ENCODE data around the gene PHACTR1.

The PHACTR1 gene

GRCh38 chr6:12716298-12716916, at the start of gene PHACTR1:
PHACTR1 (plus strand) TSS chr6:12716767.
- POLR2A ChIA-PET, result no interaction called here
- no peak for DNase-seq (ENCODE audit: extremely low spot score)
- TF ChIP-seq ARNT (IDR thresholded peaks at IDR 0.05), result no peak
- TF ChIP-seq TARDBP (IDR thresholded peaks at IDR 0.05), result no peak
- TF ChIP-seq ELF4 (IDR thresholded peaks at IDR 0.05), result no peak
- no peak for TF ChIP-seq L3MBTL2 (conservative IDR thresholded peaks at IDR 0.05)
- no peak for TF ChIP-seq FOXM1 (IDR thresholded peaks at IDR 0.05; ENCODE audit: borderline replicate concordance)
- no peak for TF ChIP-seq ZNF384 (IDR thresholded peaks at IDR 0.05)
- TF ChIP-seq LEF1 (IDR thresholded peaks at IDR 0.05; ENCODE audit: borderline replicate concordance), result no peak
- no peak for TF ChIP-seq FOXK2 (IDR thresholded peaks at IDR 0.05)
- TF ChIP-seq FOXA1 (IDR thresholded peaks at IDR 0.05), result no peak
- TF ChIP-seq PKNOX1 (IDR thresholded peaks at IDR 0.05), result no peak
- TF ChIP-seq CTBP1 (IDR thresholded peaks at IDR 0.05; ENCODE audit: borderline replicate concordance), result no peak
- TF ChIP-seq HDGF (IDR thresholded peaks at IDR 0.05; ENCODE audit: borderline replicate concordance), result no peak
- CTCF ChIA-PET, result interaction anchor here (0.8 kb wide), 1 partner anchor 15 kb away, joined by 3 read pairs; no protein-coding TSS in a partner anchor

GRCh38 chr6:12666886-12667285, 49.7 kb upstream of the PHACTR1 start:
- no peak for TF ChIP-seq SP1 (IDR thresholded peaks at IDR 0.05)
- no peak for TF ChIP-seq BHLHE40 (IDR thresholded peaks at IDR 0.05; ENCODE audit: borderline replicate concordance)
- TF ChIP-seq FOXK2 (IDR thresholded peaks at IDR 0.05), result no peak
- ChIA-PET POLR2A (no interaction called here), CTCF (no interaction called here)
- no peak for DNase-seq (ENCODE audit: extremely low spot score)

- ChIA-PET POLR2A (no interaction called here), CTCF (interaction anchor here (0.7 kb wide), 1 partner anchor 80 kb away, joined by 3 read pairs; no protein-coding TSS in a partner anchor)
- no peak for TF ChIP-seq BHLHE40 (IDR thresholded peaks at IDR 0.05; ENCODE audit: borderline replicate concordance)
- no peak for DNase-seq (ENCODE audit: extremely low spot score)
Measured at GRCh38 chr6:12675931-12676330, 40.6 kb upstream of the PHACTR1 start.

- no peak for TF ChIP-seq FOXA1 (IDR thresholded peaks at IDR 0.05)
- TF ChIP-seq L3MBTL2 (conservative IDR thresholded peaks at IDR 0.05), result no peak
- TF ChIP-seq FOXK2 (IDR thresholded peaks at IDR 0.05), result no peak
- no peak for TF ChIP-seq BHLHE40 (IDR thresholded peaks at IDR 0.05; ENCODE audit: borderline replicate concordance)
- TF ChIP-seq ZNF384 (IDR thresholded peaks at IDR 0.05), result no peak
- no peak for TF ChIP-seq ELF4 (IDR thresholded peaks at IDR 0.05)
- TF ChIP-seq NFRKB (IDR thresholded peaks at IDR 0.05), result no peak
- TF ChIP-seq FOXM1 (IDR thresholded peaks at IDR 0.05; ENCODE audit: borderline replicate concordance), result no peak
- TF ChIP-seq TARDBP (IDR thresholded peaks at IDR 0.05), result no peak
- POLR2A ChIA-PET, result no interaction called here
- CTCF ChIA-PET, result no interaction called here
- no peak for DNase-seq (ENCODE audit: extremely low spot score)
Measured at GRCh38 chr6:12679341-12679740, 37.2 kb upstream of the PHACTR1 start.

GRCh38 chr6:12693122-12693521, 23.4 kb upstream of the PHACTR1 start:
- ChIA-PET CTCF (no interaction called here), POLR2A (no interaction called here)
- DNase-seq (ENCODE audit: extremely low spot score), result no peak
- TF ChIP-seq HDGF (IDR thresholded peaks at IDR 0.05; ENCODE audit: borderline replicate concordance), result no peak
- TF ChIP-seq CTBP1 (IDR thresholded peaks at IDR 0.05; ENCODE audit: borderline replicate concordance), result no peak
- TF ChIP-seq FOXK2 (IDR thresholded peaks at IDR 0.05), result no peak
- no peak for TF ChIP-seq LEF1 (IDR thresholded peaks at IDR 0.05; ENCODE audit: borderline replicate concordance)
- TF ChIP-seq L3MBTL2 (conservative IDR thresholded peaks at IDR 0.05), result no peak
- TF ChIP-seq NFRKB (IDR thresholded peaks at IDR 0.05), result no peak
- no peak for TF ChIP-seq ZNF384 (IDR thresholded peaks at IDR 0.05)
- no peak for TF ChIP-seq BHLHE40 (IDR thresholded peaks at IDR 0.05; ENCODE audit: borderline replicate concordance)
- no peak for TF ChIP-seq ARNT (IDR thresholded peaks at IDR 0.05)
- no peak for TF ChIP-seq PKNOX1 (IDR thresholded peaks at IDR 0.05)
- no peak for TF ChIP-seq FOXM1 (IDR thresholded peaks at IDR 0.05; ENCODE audit: borderline replicate concordance)
- TF ChIP-seq TARDBP (IDR thresholded peaks at IDR 0.05), result no peak
- TF ChIP-seq ELF4 (IDR thresholded peaks at IDR 0.05), result no peak
- no peak for TF ChIP-seq SP1 (IDR thresholded peaks at IDR 0.05)
- no peak for TF ChIP-seq SUZ12 (IDR thresholded peaks at IDR 0.05)
- no peak for TF ChIP-seq FOXA1 (IDR thresholded peaks at IDR 0.05)

GRCh38 chr6:12698298-12698697, 18.3 kb upstream of the PHACTR1 start:
- CTCF ChIA-PET, result no interaction called here
- POLR2A ChIA-PET, result no interaction called here
- no peak for DNase-seq (ENCODE audit: extremely low spot score)

GRCh38 chr6:12704946-12705345, 11.6 kb upstream of the PHACTR1 start:
- POLR2A ChIA-PET, result no interaction called here
- DNase-seq (ENCODE audit: extremely low spot score), result no peak
- CTCF ChIA-PET, result no interaction called here
- TF ChIP-seq CTBP1 (IDR thresholded peaks at IDR 0.05; ENCODE audit: borderline replicate concordance), result no peak
- TF ChIP-seq BHLHE40 (IDR thresholded peaks at IDR 0.05; ENCODE audit: borderline replicate concordance), result no peak
- no peak for TF ChIP-seq LEF1 (IDR thresholded peaks at IDR 0.05; ENCODE audit: borderline replicate concordance)
- no peak for TF ChIP-seq SUZ12 (IDR thresholded peaks at IDR 0.05)
- no peak for TF ChIP-seq SP1 (IDR thresholded peaks at IDR 0.05)
- TF ChIP-seq ZNF384 (IDR thresholded peaks at IDR 0.05), result no peak
- no peak for TF ChIP-seq ARNT (IDR thresholded peaks at IDR 0.05)
- no peak for TF ChIP-seq HDGF (IDR thresholded peaks at IDR 0.05; ENCODE audit: borderline replicate concordance)
- TF ChIP-seq FOXA1 (IDR thresholded peaks at IDR 0.05), result no peak
- no peak for TF ChIP-seq FOXK2 (IDR thresholded peaks at IDR 0.05)
- TF ChIP-seq ELF4 (IDR thresholded peaks at IDR 0.05), result no peak
- no peak for TF ChIP-seq NFRKB (IDR thresholded peaks at IDR 0.05)
- TF ChIP-seq TARDBP (IDR thresholded peaks at IDR 0.05), result no peak
- no peak for TF ChIP-seq FOXM1 (IDR thresholded peaks at IDR 0.05; ENCODE audit: borderline replicate concordance)
- TF ChIP-seq L3MBTL2 (conservative IDR thresholded peaks at IDR 0.05), result no peak

More at GRCh38 chr6:12698298-12698697, 18.3 kb upstream of the PHACTR1 start:
- no peak for TF ChIP-seq SUZ12 (IDR thresholded peaks at IDR 0.05)
- TF ChIP-seq ELF4 (IDR thresholded peaks at IDR 0.05), result no peak
